Posterior cingulate gyrus (tissue), 11 donors: ENCODE data around the gene SLC30A3.

Source experiments
- DNase-seq, 10 donors: peaks; one replicate each; pipeline versions ENCODE4 v3.0.0 to v3.0.0-alpha.2; 2020 to 2021; ENCODE audit warnings: mixed read lengths in 3 of 10
- intact Hi-C: fragments of 100-400 bp; cut with DNase I; formaldehyde crosslinking; loops from one replicate; pipeline ENCODE4 v1.15.1; 2023

Gene SLC30A3

DNA sequence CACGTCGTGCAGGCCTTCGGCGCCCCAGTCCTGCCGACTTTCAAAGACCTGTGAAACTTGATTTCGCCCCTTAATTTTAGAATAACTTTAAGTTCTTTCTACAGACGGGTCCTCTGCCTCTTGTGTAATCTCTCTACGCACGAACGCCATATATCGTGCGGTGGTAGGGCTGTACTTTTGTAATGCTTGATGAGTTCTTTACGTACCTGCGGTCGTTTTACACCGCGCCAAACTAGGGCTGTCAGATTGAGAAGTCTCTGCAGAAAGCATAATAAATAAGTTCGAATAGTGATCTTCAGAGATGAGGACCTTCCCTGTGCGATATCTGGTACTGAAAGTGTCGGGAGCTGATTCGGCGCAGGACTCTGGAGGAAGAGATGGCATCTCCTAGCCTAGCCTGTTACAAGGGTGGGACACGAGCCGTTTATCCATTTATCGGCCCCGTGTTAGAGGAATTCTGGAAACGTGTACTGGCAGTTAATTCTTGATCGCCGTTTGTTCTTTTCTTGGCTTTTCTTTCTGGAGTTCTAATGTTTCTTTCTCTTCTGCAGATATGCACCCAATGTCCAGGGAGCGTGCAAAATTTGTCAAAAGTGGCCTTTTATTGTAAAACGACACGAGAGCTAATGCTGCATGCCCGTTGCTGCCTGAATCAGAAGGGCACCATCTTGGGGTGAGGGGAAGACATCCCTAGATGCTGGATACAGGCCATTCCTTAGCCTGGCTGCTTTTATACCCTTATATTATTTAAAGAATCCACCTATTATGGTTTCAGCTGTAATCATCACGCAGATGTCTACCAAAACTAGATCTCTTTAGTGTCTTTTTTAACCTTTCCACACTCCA is 50.0 kb downstream of the SLC30A3 start:
- no peak for DNase-seq
- intact Hi-C loops: loop anchor here (5.0 kb wide), 2 partner anchors 81 to 159 kb away; partner anchors contain the start of genes EIF2B4, PREB and SNX17

GRCh38 chr2:27211943-27212625 is 50.8 kb downstream of the SLC30A3 start, which contains the start of the genes ATRAID and SLC5A6:
Gene ATRAID, plus strand, starts transcription at chr2:27212041. Its CDS starts 328 bp downstream, at chr2:27212369.
Gene SLC5A6, minus strand, starts transcription at chr2:27212268. Its CDS starts 4,618 bp downstream, at chr2:27207650.
- intact Hi-C loops: loop anchor here (5.0 kb wide), 2 partner anchors 80 to 160 kb away; partner anchors contain the start of genes EIF2B4, PREB and SNX17
- peak; percentile 76 to 98 (median 88) for DNase-seq

DNA sequence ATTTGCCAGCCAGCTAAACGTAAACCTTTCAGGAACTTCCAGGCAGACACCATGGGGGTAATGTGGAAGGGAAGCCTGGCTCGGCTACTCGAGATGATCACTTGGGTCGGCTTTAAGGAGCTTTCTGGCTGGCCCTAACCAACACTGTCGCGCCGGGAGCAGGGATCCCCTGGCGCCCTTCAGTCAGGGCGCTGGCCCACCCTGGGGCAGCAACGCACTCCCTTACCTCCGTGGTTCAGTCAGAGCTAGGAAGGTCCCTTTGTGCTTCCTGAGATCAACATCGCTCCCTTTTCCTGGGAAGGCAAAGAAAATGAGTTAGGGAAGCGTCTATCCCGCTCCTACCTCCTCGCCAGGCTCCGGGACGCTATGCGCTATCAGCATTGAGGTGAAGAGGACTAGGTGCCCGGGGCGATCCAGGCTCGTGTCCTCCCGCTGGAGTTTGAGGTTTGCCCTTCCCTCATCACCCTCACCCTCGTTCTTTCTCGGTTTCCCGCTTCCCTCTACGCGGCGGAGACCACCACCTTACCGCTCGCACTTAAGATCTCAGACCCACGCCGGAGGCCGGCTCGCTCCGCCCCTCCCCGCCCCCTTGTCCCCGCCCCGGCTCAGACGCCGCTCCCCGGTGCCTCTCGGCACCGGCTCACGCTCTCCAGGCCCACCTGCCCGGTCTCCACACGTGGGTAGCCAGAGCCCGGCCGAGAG is 51.5 kb downstream of the SLC30A3 start:
- intact Hi-C loops: loop anchor here (5.0 kb wide), 2 partner anchors 79 to 161 kb away; partner anchors contain the start of genes EIF2B4, PREB and SNX17
- DNase-seq: no peak

DNA sequence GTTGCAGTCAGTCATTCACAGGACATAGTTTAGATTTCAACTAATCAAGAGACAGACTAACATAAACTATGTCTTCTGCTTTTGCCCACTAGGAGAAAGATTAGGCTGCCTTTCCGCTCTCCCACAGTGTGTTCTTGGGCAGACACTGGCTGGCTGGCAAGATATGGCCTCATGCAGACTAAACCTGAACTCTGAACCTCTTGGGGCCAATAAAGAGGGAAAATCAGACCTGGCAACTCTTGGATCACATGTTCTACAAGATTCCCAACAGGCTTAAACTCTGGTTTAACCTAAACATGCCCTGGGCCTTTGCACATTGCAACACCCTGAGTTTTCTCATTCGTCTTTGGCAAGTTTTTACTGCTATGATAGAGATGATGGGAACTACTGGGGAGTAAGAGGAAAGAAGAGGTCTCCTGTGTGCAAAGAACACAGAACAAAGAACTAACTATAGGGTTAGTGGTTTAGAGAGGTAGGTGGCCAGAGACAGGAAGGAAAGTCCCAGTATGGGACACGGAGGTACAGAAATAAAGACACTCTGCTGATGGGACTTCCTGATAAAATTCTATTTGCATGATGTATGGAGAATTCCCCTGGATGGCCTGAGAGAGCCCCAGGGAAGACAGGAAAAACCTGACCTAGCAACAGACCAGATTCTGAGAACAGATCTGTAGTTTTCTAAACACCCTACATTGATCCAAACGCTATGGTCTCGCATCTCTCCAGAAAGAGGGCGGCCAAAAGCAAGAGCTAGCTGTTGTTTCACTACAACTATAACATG is 53.0 kb downstream of the SLC30A3 start:
- intact Hi-C loops: loop anchor here (5.0 kb wide), 2 partner anchors 78 to 162 kb away; partner anchors contain the start of genes EIF2B4, PREB and SNX17
- no peak for DNase-seq

DNA sequence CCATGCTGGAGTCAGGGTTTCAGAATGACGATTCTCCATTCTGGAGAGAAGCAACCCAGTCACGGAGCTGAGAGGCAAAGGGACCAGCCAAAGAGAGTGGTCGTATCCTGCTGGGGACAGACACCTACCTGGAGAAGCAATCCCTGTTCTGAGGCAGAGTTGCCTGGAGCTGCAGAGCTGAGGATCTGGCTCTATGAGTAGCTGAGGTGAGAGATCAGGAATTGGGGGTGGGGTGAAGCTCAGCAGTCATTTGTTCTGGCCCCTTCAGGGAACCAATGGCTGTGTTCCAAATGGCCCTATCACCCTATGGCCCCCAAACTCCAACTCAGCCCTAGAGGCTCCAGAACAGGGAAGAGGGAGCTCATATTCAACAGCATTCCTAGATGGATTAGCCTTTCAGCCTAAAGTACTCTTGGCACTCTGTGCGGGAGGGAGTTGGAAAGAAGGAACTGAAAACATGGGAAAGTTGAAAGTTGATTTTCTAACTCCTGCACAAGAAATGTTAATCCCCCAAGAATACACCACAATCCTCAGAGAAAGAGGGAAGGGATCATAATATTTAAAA is 54.3 kb downstream of the SLC30A3 start:
- no peak for DNase-seq
- intact Hi-C loops: no loop called here

- no peak for DNase-seq
- intact Hi-C loops: no loop called here
These were observed 56.5 kb downstream of the SLC30A3 start for GRCh38 chr2:27206346-27206745.

DNA sequence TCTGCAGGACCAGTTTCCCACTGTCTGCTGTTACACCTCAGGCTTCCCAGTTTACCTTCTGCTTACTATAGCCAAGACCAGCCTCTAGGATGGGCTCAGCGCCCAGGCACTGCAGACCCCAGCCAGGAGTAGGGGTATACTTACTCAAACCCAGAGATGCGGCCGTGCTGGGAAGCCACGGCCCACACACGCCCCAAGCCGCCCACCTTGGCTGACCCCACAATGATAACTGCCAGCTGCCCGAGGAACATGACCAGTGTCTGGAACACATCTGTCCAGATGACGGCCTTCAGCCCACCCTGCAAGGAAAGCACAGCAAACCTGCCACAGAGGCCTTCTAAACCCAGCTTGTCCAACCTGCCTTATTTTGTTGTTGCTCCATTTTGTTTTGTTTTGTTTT is 57.6 kb downstream of the SLC30A3 start:
- intact Hi-C loops: no loop called here

DNA sequence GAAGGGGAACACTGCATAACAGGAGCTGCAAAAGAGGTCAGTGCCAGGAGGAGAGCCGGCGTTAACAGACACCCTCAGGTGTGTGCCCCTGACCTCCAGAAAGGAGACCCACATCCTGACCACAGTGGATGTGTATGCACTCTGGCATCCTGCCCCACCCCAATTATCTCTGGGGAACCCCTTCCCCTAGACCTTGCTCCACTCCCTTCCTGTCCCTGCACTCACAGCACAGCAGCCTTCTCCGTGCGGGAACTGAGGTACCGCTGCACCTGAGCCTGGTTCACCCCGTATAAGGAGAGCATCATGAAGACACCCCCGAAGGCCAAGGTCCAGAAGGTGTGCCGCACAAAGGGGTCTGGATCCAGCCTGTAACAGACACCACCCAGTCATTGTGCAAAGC is 58.3 kb downstream of the SLC30A3 start:
- intact Hi-C loops: no loop called here
- no peak for DNase-seq

More for the DNA sequence above, 57.6 kb downstream of the SLC30A3 start:
- no peak for DNase-seq

GRCh38 chr2:27203741-27204140 is 59.1 kb downstream of the SLC30A3 start:
- DNase-seq: no peak
- intact Hi-C loops: no loop called here
